ENCODE results near the gene BEND7.
"Not testable (repeated sequence)": the region's sequence is repeated elsewhere in the genome, so short reads cannot be mapped to it uniquely, and the experiment has no call there.

BEND7 gene

DNA sequence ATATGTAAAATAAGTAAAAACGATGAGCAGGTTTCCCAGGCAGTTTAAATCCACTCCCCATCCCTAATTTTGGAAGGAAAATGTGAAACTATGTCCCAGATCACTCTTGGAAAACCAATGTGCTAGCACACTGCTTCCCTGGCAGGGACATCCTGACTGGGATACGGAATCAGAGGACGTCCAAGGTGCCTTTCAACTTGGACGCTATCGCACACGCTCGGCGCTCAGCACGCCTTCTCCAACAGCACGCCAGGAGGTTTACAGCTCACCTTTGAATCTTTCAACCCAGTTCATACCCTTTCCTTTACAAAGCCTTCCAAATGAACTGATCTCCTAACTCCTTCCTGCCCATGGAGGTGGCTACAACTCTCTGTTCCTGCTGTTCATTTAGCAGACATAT is 47.1 kb downstream of the BEND7 start:
- DNase-seq (ENCODE audit: low read depth, low spot score) = no peak

- no peak for DNase-seq (ENCODE audit: low read depth, low spot score)
These were observed 53.7 kb downstream of the BEND7 start for GRCh38 chr10:13475124-13475523.

- DNase-seq (ENCODE audit: low read depth, low spot score) = no peak
These were observed 54.8 kb downstream of the BEND7 start for GRCh38 chr10:13473986-13474385.

- DNase-seq (ENCODE audit: low read depth, low spot score) = no peak
These were observed 56.5 kb downstream of the BEND7 start for GRCh38 chr10:13472359-13472758.

- DNase-seq (ENCODE audit: low read depth, low spot score) = no peak
These were observed 58.5 kb downstream of the BEND7 start for GRCh38 chr10:13470270-13470669.

DNA sequence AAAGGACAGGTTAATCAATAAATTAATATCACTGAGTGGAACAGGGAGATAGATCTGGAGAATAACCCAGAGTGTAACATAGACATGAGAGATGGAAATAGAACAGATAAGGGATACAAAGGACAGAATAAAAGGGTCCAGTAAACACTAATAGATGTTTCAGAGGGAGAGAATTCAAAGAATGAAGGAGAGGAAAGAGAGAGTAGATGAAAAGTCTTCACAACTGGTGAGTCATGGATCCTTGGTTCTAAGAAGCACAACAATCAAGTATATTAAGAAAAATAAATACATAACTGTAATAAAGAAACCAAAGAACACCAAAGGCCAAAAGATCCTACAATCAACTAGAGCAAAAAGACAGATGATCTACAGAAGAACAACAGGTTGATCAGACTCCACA is 66.3 kb downstream of the BEND7 start:
- DNase-seq (ENCODE audit: low read depth, low spot score) = no peak

DNA sequence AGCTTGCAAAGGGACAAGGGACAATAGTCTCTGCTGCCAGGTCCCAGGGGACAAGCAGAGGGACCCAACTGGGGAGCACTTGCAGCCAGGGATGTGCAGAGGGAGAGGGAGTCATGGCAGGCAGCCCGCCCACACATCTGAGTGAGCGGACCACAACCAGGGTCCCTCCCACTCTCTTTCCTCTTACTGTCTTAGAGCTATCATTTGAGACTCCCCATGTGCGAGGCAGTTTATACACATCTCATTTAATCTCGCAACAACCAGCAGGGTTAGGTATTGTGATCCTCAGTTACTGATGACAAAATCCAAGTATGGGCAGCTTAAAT is 70.2 kb downstream of the BEND7 start:
- DNase-seq (ENCODE audit: low read depth, low spot score) = no peak

GRCh38 chr10:13457958-13458686 is 70.7 kb downstream of the BEND7 start:
- DNase-seq (ENCODE audit: low read depth, low spot score) = no peak

GRCh38 chr10:13453896-13454295 is 74.9 kb downstream of the BEND7 start:
- no peak for DNase-seq (ENCODE audit: low read depth, low spot score)

DNA sequence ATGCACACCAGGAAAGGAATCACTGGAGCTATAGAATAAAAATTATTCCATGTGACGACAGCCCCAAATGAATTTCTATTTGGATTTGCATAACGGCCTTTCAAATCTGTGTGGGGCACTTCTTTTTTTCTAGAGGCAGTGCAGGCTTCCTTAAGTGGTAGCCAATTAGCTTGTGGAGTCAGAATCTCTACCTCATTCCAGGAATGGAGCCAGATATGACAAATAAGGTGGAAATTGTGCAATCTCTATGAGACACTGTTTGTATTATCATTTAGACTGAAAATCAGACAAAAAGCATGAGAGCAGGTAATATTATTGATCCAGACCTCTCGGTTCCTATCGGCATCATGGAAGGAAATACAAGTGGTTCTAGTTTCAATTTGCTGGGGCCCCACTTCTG is 78.7 kb downstream of the BEND7 start:
- no peak for DNase-seq (ENCODE audit: low read depth, low spot score)

- DNase-seq (ENCODE audit: low read depth, low spot score) = no peak
These were observed 79.5 kb downstream of the BEND7 start for GRCh38 chr10:13449296-13449695.

DNA sequence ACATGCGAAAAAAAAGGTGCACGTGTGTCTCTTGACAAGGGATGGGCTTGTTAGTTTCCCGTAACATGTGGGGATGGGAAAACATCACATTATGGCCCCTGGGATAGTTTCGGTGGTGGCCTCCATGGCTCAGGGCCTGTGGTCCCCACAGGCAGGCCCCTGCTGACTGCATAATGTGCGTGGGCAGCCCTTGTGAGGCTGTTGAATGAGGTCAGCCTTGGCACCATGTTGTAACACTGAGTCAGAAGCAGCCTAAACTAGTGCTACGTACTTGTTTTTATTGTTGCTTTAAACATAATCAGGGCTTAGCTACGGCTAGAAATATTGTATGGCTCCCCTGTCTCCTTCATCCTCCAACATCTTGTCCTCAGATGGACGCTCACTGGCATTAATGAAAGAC is 80.6 kb downstream of the BEND7 start:
- no peak for DNase-seq (ENCODE audit: low read depth, low spot score)

DNA sequence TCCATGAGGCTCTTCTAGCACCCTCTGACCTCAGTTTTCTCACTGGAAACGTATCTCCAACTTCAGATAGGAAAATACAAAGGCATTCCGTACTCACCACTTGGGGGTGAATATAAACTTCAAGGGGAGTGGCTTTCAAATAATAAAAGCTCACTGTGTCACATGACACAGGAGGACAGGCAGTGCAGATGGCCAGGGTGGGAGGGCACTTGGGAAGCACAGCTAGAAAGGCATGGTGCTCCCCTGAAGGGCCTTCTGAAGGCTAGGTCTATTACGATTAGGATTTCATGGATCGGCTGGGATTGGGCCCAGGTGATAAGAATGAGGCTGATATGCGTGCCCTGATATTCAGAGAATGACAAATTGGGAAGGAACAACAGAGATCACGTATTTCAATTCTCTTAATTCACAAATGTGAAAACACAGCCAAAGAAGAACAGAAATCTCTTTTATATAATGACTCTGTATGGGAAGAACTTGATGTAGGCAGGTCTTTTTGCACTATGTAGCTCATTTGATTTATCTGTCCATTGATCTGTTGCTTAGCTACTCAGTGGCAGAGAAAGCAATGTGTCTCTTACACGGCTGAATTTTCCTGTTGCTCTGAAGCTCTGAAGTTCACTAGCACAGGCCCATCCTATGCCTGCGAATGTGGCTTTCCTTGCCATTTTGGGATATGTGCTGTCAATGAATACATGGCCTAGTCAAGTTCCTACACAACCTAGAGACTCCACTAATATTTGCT is 83.0 kb downstream of the BEND7 start:
- no peak for DNase-seq (ENCODE audit: low read depth, low spot score)

GRCh38 chr10:13441476-13441875 is 87.3 kb downstream of the BEND7 start:
- DNase-seq (ENCODE audit: low read depth, low spot score) = no peak

- DNase-seq (ENCODE audit: low read depth, low spot score) = no peak
These were observed 88.4 kb downstream of the BEND7 start for GRCh38 chr10:13440185-13441061.

GRCh38 chr10:13439313-13440184 is 89.3 kb downstream of the BEND7 start:
- DNase-seq (ENCODE audit: low read depth, low spot score) = no peak

- no peak for DNase-seq (ENCODE audit: low read depth, low spot score)
These were observed 91.7 kb downstream of the BEND7 start for GRCh38 chr10:13437026-13437555.

DNA sequence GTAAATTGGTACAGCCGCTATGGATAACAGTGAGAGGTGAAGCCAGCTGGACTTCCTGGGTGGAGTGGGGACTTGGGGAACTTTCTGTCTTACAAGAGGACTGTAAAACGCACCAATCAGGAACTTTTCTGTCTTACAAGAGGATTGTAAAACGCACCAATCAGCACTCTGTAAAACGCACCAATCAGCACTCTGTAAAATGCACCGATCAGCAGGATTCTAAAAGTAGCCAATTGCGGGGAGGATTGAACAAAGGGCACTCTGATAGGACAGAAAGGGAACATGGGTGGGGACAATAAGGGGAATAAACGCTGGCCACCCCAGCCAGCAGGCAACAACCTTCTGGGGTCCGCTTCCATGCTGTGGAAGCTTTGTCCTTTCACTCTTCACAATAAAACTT is 100.9 kb downstream of the BEND7 start:
- not testable (repeated sequence) for DNase-seq (ENCODE audit: low read depth, low spot score)

DNA sequence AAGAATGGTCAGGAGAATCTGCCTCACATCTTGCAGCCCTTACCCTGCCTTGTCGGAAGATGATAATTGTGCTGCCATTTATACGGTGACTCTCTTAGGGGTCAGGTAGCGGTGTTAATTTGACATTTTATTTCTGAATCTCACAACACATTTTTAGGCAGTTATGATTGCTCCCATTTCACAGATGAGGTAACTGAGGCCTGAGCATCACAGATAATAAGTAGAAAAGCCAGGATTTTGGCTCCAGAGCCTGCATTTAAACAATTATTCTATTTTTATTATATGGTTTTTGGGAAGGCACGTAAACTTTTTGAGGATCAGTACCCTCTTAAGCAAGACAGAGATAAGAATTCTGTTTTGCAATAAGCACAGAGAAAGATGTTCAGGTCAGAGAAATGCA is 103.4 kb downstream of the BEND7 start:
- DNase-seq (ENCODE audit: low read depth, low spot score) = no peak

DNA sequence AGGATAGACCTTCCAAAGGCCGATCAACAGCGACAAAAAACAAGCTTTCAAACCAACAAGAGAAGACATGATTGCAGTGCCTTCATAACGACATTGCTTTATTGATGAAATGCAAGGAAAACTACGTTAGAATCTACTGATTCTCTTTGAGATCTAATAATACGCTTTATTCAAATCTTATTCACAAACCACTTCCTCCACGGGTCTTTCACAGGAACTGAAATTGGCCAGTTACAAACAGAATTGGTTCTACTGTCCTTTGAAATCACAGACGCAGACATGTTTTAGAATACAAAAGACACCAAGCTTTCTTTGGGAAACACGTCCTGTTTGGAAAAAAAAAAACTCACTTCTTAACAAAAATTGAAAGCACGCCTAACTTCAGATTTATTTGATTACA is 106.0 kb downstream of the BEND7 start:
- no peak for DNase-seq (ENCODE audit: low read depth, low spot score)

GRCh38 chr10:13421382-13421917 is 107.4 kb downstream of the BEND7 start:
- DNase-seq (ENCODE audit: low read depth, low spot score) = no peak

Measured in brain pericyte (primary cell).